H9 (cell line): Measurements from ENCODE around the gene SDK1. TPM values are rescaled to one million over a fixed set of nuclear protein-coding genes. Genes with fewer than 3 reads are reported as not detected.

Experiments used
- DNase-seq: peaks from one replicate; pipeline ENCODE4 v3.0.0-alpha.2; 2017
- H2AFZ ChIP-seq: one replicate; pipeline ENCODE4 v1.6.1; 2013; ENCODE audit warnings: mild to moderate bottlenecking, low read length, control low read depth, moderate library complexity
- H2AK5ac ChIP-seq: 2 replicates; pipeline ENCODE4 v1.6.1; 2013; ENCODE audit warnings: low read length, control low read depth, mixed read lengths; ENCODE audit not compliant: insufficient read length
- H2BK120ac ChIP-seq: one replicate; pipeline ENCODE4 v1.6.1; 2013; ENCODE audit warnings: low read depth, mild to moderate bottlenecking, low read length, control low read depth, inconsistent platforms; ENCODE audit not compliant: poor library complexity, severe bottlenecking
- H2BK12ac ChIP-seq: 2 replicates; pipeline ENCODE4 v1.6.1; 2013; ENCODE audit warnings: low read length, control low read depth, mixed read lengths, low read depth; ENCODE audit not compliant: insufficient read length
- H2BK15ac ChIP-seq: 2 replicates; pipeline ENCODE4 v1.6.1; 2013; ENCODE audit warnings: low read depth, low read length, control low read depth
- H2BK20ac ChIP-seq: one replicate; pipeline ENCODE4 v1.6.1; 2013; ENCODE audit warnings: low read depth, mild to moderate bottlenecking, low read length, control low read depth, inconsistent platforms; ENCODE audit not compliant: poor library complexity, severe bottlenecking
- H2BK5ac ChIP-seq: 2 replicates; pipeline ENCODE4 v1.6.1; 2013; ENCODE audit warnings: low read length, control low read depth, mixed read lengths; ENCODE audit not compliant: insufficient read length
- H3K14ac ChIP-seq: 2 replicates; pipeline ENCODE4 v1.6.1; 2013; ENCODE audit warnings: low read length, control low read depth; ENCODE audit not compliant: insufficient read depth
- H3K18ac ChIP-seq: 2 replicates; pipeline ENCODE4 v1.6.1; 2013; ENCODE audit warnings: low read depth, mild to moderate bottlenecking, mixed read lengths, low read length, control low read depth; ENCODE audit not compliant: insufficient read length
- H3K23ac ChIP-seq: 2 replicates; pipeline ENCODE4 v1.6.1; 2013; ENCODE audit warnings: low read length, control low read depth, mixed read lengths, low read depth; ENCODE audit not compliant: insufficient read length
- H3K23me2 ChIP-seq: 2 replicates; pipeline ENCODE4 v1.6.1; 2013; ENCODE audit warnings: low read depth, mild to moderate bottlenecking, mixed read lengths, low read length, control low read depth; ENCODE audit not compliant: insufficient read length, poor library complexity, severe bottlenecking
- H3K27ac ChIP-seq: 2 replicates; pipeline ENCODE4 v1.5.1; 2013; ENCODE audit warnings: low read length, control low read depth, mixed read lengths, low read depth; ENCODE audit not compliant: insufficient read length
- H3K27me3 ChIP-seq: 2 replicates; pipeline ENCODE4 v1.6.1; 2013; ENCODE audit warnings: low read length, control low read depth, inconsistent platforms; ENCODE audit not compliant: insufficient read depth
- H3K4ac ChIP-seq: 2 replicates; pipeline ENCODE4 v1.6.1; 2013; ENCODE audit warnings: low read depth, mild to moderate bottlenecking, control low read depth, inconsistent platforms, low read length, moderate library complexity
- H3K4me1 ChIP-seq: 2 replicates; pipeline ENCODE4 v1.6.1; 2013; ENCODE audit warnings: low read length, control low read depth, inconsistent platforms; ENCODE audit not compliant: insufficient read depth
- H3K4me2 ChIP-seq: 2 replicates; pipeline ENCODE4 v1.6.1; 2013; ENCODE audit warnings: low read length, control low read depth, mixed read lengths; ENCODE audit not compliant: insufficient read length, insufficient read depth
- H3K56ac ChIP-seq: 2 replicates; pipeline ENCODE4 v1.6.1; 2013; ENCODE audit warnings: low read depth, mild to moderate bottlenecking, mixed read lengths, low read length, control low read depth; ENCODE audit not compliant: insufficient read length
- H3K79me1 ChIP-seq: 2 replicates; pipeline ENCODE4 v1.6.1; 2013; ENCODE audit warnings: low read depth, mild to moderate bottlenecking, moderate library complexity, low read length, control low read depth, inconsistent platforms; ENCODE audit not compliant: insufficient read depth, poor library complexity, severe bottlenecking
- H3K79me2 ChIP-seq: 2 replicates; pipeline ENCODE4 v1.6.1; 2013; ENCODE audit warnings: low read length, control low read depth, inconsistent platforms; ENCODE audit not compliant: insufficient read depth
- H3K9ac ChIP-seq: 2 replicates; pipeline ENCODE4 v1.6.1; 2013; ENCODE audit warnings: low read length, control low read depth, mixed read lengths; ENCODE audit not compliant: insufficient read length; ENCODE audit errors: extremely low read depth
- H3K9me3 ChIP-seq: one replicate; pipeline ENCODE4 v1.6.1; 2013; ENCODE audit warnings: low read depth, low read length, inconsistent platforms; ENCODE audit not compliant: control insufficient read depth
- H3T11ph ChIP-seq: one replicate; pipeline ENCODE4 v1.6.1; 2013; ENCODE audit warnings: mild to moderate bottlenecking, low read length, control low read depth, inconsistent platforms
- H4K20me1 ChIP-seq: one replicate; pipeline ENCODE4 v1.6.1; 2013; ENCODE audit not compliant: control insufficient read depth, insufficient read length, insufficient read depth
- H4K5ac ChIP-seq: 2 replicates; pipeline ENCODE4 v1.6.1; 2013; ENCODE audit warnings: low read depth, mild to moderate bottlenecking, mixed read lengths, low read length, control low read depth; ENCODE audit not compliant: insufficient read length
- H4K8ac ChIP-seq: replicated peaks from 2 replicates; pipeline ENCODE4 v1.6.1; 2013; ENCODE audit warnings: low read length, control low read depth, mixed read lengths, low read depth; ENCODE audit not compliant: insufficient read length
- H4K91ac ChIP-seq: 2 replicates; pipeline ENCODE4 v1.6.1; 2013; ENCODE audit warnings: low read depth, mild to moderate bottlenecking, moderate library complexity, mixed read lengths, low read length, control low read depth; ENCODE audit not compliant: insufficient read length
- H3K27ac Mint-ChIP-seq, 3 experiments: 2 replicates in 2 of 3; 3 replicates in 1 of 3; pipeline ENCODE4 v1.8.0; 2020 to 2021; ENCODE audit warnings: mixed read lengths in 3 of 3, mild to moderate bottlenecking in 1 of 3, moderate library complexity in 1 of 3
- H3K27me3 Mint-ChIP-seq: 2 replicates; pipeline ENCODE4 v1.8.0; 2021; ENCODE audit warnings: low read depth, mild to moderate bottlenecking, moderate library complexity, mixed read lengths
- H3K36me3 Mint-ChIP-seq, 3 experiments: 2 replicates in 2 of 3; 3 replicates in 1 of 3; pipeline ENCODE4 v1.8.0; 2020 to 2021; ENCODE audit warnings: low read depth in 3 of 3, mixed read lengths in 3 of 3; ENCODE audit not compliant: insufficient read depth in 1 of 3
- H3K4me1 Mint-ChIP-seq, 2 experiments: 2 replicates each; pipeline ENCODE4 v1.8.0; 2020; ENCODE audit warnings: mixed read lengths in 2 of 2
- H3K4me3 Mint-ChIP-seq, 2 experiments: 2 replicates in 1 of 2; 3 replicates in 1 of 2; pipeline ENCODE4 v1.8.0; 2020 to 2021; ENCODE audit warnings: mild to moderate bottlenecking in 2 of 2, mixed read lengths in 2 of 2, moderate library complexity in 1 of 2
- H3K9me3 Mint-ChIP-seq, 2 experiments: 2 replicates in 1 of 2; 3 replicates in 1 of 2; pipeline ENCODE4 v1.8.0; 2020; ENCODE audit warnings: mild to moderate bottlenecking in 2 of 2, mixed read lengths in 2 of 2, moderate library complexity in 1 of 2
- WGBS: extraction: QIAGEN DNeasy Blood & Tissue Kit; methylation state at CpG from one replicate; pipeline ENCODE4 v1.1.7; 2013; ENCODE audit warnings: missing lambda C conversion rate, low lambda C conversion rate, mixed read lengths; ENCODE audit not compliant: insufficient read length; ENCODE audit errors: extremely low coverage; 5-methylcytosine and 5-hydroxymethylcytosine counted together
- total RNA-seq: library from RNA; stranded (reverse); gene quantifications from 2 replicates; pipeline ENCODE4 v1.2.1, GENCODE V29; 2021
- TF ChIP-seq, protein P1 (sequence below): fragments of 200-600 bp; sonication (generic); conservative IDR thresholded peaks from 3 replicates; pipeline ENCODE4 v1.8.0; 2021; ENCODE audit warnings: antibody characterized with exemption, mild to moderate bottlenecking

Gene SDK1
- total RNA-seq, 1 experiment from 2014 or later = 8.7 TPM

DNA sequence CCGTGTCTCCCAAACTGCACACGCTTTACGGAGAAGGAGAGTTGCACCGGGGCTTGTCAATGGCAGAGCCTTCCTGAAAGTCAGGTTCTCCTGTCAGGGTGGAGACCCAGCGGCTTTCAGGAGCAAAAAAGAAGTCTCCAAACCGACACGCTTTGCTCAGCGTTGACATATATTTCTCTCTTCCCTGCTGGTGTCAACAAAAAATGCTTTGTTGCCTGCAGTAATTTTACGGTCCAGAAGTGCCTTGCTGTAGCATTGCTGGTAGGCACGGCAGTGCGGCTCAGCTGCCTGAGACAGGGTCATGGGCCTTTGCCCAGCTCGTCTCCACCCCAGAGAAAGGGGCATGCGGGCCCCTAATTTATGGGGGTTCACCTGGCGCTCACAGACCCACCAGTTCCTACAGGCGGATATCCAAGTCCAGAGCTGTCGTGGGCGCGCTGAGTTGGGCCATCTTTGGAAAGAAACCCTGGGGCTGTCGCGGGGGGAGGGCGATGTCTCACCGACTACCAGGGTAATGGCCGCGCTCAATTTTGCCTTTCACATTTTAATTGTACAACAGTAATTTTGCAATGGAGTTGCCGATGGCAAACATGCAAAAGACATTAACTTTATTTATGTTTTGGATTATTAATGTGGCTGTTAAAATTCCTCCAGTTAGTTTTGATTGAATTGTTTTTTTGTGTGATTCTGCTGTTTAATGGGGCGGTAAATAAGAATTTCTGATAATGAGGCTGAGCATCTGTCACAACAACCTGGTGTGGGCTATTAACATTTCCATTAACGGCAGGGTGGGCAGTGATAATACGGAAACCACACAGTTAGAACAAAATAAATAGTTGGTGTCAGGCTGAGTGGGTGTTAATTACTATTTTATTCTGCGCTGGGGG is 902.8 kb downstream of the SDK1 start:
- Mint-ChIP-seq H3K36me3 (no peaks in the 10 kb centered on the region; a peak in 1 of 7 replicates), H3K27me3 (no peaks in the 10 kb centered on the region), H3K9me3 (no peaks in the 10 kb centered on the region), H3K4me3 (no peak overlapping the region), H3K27ac (peak overlapping the region in 1 of 3 experiments; percentile 18; a peak in 2 of 7 replicates), H3K4me1 (peaks cover 9 to 20% of the 10 kb centered on the region in 2 experiments)
- no peak overlapping the region for H2BK12ac ChIP-seq
- H3K27me3 ChIP-seq = no peaks in the 10 kb centered on the region
- H2AFZ ChIP-seq = no peak overlapping the region
- H3K79me1 ChIP-seq = no peaks in the 10 kb centered on the region
- no peak overlapping the region for H3K27ac ChIP-seq
- no peak overlapping the region for H3K56ac ChIP-seq
- H3K79me2 ChIP-seq = no peaks in the 10 kb centered on the region
- H3T11ph ChIP-seq = no peak overlapping the region
- H3K9ac ChIP-seq = no peak overlapping the region
- H2BK20ac ChIP-seq = no peak overlapping the region
- H3K4me2 ChIP-seq = no peak overlapping the region
- H3K4ac ChIP-seq = no peak overlapping the region
- H3K14ac ChIP-seq = no peak overlapping the region
- H4K20me1 ChIP-seq = no peaks in the 10 kb centered on the region
- no peak overlapping the region for H4K8ac ChIP-seq
- no peak overlapping the region for H3K18ac ChIP-seq
- no peak overlapping the region for H2BK15ac ChIP-seq
- H3K23me2 ChIP-seq = no peaks in the 10 kb centered on the region
- no peak overlapping the region for H4K5ac ChIP-seq
- H3K9me3 ChIP-seq = no peaks in the 10 kb centered on the region
- H4K91ac ChIP-seq = no peak overlapping the region
- no peak overlapping the region for H2BK5ac ChIP-seq
- H3K4me1 ChIP-seq = no peaks in the 10 kb centered on the region
- no peak overlapping the region for H3K23ac ChIP-seq
- no peak overlapping the region for H2AK5ac ChIP-seq
- TF ChIP-seq, protein P1, sequence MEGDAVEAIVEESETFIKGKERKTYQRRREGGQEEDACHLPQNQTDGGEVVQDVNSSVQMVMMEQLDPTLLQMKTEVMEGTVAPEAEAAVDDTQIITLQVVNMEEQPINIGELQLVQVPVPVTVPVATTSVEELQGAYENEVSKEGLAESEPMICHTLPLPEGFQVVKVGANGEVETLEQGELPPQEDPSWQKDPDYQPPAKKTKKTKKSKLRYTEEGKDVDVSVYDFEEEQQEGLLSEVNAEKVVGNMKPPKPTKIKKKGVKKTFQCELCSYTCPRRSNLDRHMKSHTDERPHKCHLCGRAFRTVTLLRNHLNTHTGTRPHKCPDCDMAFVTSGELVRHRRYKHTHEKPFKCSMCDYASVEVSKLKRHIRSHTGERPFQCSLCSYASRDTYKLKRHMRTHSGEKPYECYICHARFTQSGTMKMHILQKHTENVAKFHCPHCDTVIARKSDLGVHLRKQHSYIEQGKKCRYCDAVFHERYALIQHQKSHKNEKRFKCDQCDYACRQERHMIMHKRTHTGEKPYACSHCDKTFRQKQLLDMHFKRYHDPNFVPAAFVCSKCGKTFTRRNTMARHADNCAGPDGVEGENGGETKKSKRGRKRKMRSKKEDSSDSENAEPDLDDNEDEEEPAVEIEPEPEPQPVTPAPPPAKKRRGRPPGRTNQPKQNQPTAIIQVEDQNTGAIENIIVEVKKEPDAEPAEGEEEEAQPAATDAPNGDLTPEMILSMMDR = no peak
- 100% methylated on average over 1 of the region's 29 CpGs for WGBS
- no peak for DNase-seq
- no peak overlapping the region for H2BK120ac ChIP-seq
